Epidermal melanocyte (primary cell): ENCODE data around the gene IGDCC3.
"Not testable (repeated sequence)": the region's sequence is repeated elsewhere in the genome, so short reads cannot be mapped to it uniquely, and the experiment has no call there.

Experiments used
- DNase-seq: peaks from one replicate; pipeline ENCODE4 v3.0.0; 2011; ENCODE audit warnings: low spot score; ENCODE audit not compliant: insufficient read length

Gene IGDCC3

DNA sequence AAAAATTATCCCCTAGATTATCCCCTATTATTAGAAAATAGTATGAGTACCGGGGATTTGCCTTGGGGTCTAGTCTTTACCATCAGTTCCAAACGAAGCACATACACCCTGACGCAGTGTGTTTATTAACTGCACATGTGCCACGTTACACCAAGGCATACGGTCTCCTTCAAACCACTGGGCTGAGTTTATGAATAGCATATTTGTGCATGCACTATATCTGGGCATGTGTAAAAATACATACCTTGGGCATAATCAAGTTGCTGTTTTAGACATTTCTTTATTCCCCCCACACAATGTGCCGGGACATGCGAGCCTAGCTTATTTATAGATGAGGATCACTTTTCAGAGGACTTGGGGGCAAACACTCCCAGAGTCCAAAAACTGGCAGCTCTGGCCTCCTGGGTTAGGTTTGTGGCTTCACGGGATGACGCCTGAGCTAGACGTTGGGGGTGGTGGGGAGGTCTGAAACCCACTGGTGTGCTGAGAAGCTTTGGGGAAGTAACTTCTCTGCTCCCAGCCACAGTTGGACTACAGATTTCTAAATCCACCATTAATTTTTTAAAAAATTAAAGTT is 28.7 kb upstream of the IGDCC3 start:
- peak; percentile 12 for DNase-seq

DNA sequence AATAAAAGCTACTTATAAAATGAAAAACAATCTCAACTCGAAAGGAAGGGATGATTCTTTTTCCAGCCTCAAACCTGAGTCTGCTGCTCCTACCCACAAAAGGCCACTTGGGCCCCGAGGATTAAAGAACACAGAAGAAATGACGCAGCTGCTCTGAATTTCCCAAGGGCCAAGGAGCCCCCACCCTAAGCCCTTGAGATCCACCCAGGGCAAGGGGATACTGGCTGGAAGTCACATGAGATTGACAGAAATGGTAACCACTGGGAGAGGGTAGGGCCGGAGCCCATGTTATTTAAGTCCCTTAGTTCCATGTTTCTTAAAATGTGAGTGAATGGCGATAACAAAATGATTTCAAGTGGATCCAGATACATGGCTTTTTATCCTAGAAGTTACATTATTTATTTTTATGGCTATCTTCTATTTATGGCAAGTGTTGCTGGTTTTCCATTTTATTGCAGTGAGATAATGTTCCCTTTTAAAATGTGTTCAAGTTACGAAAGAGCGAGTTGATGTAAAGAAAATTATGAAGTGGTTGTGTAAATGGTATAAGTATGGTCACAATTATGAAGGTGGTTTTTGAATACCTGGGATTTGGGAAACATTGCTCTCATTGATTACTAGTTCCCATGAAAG is 28.1 kb upstream of the IGDCC3 start:
- DNase-seq, result peak; percentile 6

DNA sequence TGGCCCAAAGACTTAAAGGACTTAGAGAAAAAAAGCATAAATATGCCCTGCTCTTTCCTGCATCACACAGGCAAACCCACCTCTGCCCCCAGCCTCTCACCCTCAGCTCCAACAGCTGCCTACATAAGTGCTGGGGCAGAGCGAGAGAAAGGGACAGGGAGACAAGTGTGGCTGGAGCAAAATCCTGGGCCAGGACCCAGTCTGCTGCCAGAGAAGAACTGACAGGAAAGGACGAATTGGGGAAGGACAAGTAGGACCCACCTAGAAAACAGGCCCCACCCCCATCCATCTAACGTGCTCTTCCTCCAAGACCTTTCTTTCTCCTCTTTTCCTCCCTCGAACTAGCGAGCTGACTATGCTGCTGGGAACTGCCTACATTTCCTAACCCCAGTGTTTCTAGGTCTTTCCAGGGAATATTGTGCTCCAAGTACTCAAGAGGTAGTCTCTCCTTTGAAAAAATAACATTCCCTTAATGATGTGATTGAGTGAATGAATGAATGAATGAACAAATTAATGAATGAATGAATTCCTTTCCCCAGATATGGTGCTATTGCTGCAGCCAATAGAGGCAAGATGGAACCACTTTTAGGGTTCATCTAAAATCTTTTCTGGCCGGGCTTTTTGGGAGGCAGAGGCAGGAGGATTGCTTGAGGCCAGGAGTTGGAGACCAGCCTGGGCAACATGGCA is 26.5 kb upstream of the IGDCC3 start:
- peak; percentile 4 for DNase-seq

DNA sequence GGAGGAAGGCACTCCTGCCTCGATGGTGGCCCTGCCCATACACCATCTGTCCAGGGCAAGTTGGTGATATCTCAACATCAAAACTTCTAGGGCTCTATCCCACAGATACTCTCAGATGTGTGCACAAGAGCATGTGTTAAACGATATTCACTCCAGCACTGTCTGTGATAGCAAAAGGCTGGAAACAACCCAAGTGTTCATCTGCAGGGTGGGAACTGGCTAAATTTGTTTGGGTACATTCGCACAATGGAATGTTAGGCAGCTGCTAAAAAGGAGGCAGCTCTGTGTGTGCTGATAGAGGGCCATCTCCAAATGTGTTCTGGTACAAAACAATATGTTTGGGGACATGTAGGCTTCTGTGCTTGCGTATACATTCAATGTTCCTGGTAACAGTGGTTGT is 25.2 kb upstream of the IGDCC3 start:
- no peak for DNase-seq

DNA sequence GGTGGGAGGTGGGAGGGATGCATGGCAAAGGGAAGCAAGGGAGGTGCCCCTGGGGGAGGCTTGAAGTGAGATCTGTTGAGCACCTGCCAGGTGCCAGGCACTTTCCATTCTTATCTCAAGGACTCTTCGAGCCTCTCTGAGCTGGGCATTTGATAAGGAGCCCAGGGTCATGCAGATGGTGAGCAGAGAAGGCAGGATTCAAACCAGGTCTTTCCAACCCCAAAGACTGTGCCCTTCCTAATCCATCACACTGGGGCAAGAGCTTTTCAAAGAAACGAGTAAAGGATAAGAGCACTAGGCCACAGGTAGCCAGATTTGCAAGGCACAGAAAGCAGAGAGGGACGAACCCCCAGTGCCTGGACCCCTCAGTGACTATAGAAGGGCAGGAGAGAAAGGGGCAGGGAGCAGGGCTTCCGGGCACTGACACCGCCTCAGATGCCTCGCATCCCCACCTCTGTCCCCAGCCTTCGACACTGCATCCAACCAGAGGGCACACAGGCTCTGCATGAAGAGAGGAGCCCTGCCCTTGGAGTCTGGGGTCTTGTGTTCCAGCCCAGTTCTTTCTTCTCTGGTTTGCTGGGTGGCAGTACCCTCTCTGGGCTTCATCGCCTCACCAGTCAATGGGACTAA is 23.9 kb upstream of the IGDCC3 start:
- no peak for DNase-seq

DNA sequence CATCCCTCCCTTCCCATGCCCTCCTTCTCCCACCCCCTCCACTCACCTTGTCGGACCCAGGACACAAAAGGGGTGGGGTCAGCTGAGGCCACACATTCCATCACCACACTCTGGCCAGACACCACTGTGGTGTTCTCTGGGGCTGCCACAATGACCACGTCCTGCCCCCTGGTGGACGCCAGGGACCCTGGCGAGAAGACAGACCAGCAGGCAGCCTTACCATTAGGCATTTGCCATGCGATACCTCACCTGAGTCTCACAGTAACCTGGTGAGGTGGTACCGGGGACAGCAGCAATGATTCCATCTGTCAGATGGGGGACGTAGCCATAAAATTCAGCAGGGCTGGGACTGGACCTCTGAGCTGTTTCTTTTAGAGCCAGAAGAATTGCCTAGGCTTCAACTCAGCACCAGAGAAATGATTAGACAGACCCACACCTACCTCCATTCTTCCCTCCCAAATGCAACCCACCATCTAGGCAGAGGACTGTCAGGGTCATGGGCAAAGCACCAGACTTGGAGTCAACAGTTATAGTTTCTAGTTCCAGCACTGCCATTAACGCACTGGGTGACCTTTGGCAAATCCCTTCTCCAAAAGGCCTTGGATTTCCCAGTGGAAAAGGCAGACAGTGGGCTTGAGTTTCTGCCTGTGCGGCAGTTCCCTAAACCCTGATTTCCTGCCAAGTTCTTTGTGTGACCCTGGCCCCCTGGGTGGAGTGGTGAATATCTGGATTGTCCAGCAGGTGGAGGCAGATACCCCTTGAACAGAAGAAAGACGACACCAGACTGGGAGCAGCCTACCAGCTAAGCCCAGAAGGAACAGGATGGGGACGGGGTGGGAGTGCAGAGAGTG is 23.2 kb upstream of the IGDCC3 start:
- peak; percentile 93 for DNase-seq

DNA sequence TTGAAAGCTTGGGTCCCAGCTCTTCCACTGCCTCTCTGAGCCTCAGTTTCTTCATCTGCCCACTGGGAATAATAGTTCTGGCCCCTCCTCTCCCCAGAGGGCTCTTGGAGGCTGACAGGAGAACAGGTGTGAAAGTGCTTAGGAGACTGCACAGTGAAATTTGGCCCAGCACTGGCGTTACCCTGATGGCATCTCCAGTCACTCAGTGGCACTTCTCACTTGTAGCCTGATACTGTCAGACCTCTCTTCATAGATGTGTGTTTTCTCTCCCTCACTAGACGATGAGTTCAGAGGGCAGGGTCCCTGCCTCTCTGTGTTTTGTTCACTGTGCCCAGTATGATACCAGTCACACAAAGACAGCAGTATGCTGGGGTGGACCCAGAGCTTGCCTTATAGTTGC is 22.2 kb upstream of the IGDCC3 start:
- no peak for DNase-seq

DNA sequence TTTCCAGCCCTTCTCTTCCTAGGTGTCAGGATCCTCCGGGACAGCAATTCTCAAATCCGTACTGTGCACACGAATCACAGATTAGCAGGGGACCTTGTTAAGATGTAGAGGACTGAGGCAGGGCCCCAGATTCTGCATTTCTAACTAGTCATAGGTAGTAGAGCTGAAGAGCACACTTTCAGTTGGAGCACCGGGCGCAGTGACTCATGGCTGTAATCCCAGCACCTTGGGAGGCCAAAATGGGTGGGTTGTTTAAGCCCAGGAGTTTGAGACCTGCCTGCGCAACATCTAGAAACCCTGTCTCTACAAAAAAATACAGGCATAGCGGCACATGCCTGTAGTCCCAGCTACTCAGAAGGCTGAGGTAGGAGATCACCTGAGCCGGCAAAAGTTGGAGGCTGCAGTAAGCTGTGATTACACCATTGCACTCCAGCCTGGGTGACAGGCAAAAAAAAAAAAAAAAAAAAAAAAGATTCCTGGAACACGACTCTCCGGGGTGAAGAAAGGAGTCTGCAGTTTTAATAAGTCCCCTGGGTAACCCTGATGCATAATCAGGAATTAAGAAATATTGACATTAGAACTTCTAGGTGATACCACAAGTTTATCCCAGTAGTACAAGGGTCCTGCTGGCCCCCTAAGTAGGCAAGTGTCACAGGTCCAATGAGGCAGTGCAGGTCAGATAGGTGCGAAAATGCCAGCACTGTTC is 21.4 kb upstream of the IGDCC3 start:
- DNase-seq, result no peak

DNA sequence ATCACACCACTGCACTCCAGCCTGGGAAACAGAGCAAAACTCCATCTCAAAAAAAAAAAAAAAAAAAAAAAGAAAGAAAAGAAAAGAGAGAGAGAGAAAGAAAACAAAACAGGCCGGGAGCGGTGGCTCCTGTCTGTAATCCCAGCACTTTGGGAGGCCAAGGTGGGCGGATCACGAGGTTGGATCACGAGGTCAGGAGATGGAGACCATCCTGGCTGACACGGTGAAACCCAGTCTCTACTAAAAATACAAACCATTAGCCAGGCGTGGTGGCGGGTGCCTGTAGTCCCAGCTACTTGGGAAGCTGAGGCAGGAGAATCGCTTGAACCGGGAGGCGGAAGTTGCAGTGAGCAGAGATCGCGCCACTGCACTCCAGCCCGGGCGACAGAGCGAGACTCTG is 20.7 kb upstream of the IGDCC3 start:
- DNase-seq, result not testable (repeated sequence)

DNA sequence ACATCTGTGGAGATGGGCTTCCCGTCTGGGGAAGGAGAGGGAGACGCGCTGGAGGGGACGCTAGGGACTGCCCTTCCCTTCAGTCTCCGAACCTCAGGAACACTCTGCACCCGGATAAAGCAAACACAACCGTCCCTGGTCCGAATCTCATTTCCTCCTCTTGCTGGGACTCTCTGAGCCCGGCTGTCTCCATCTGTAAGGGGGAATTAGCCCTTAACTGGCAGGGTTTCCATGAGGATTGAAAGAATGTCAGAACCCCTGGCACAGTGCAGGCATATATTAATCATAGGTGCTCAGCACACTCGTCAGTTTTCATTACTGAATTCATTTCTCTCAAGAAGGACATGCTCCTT is 19.1 kb upstream of the IGDCC3 start:
- DNase-seq, result no peak

DNA sequence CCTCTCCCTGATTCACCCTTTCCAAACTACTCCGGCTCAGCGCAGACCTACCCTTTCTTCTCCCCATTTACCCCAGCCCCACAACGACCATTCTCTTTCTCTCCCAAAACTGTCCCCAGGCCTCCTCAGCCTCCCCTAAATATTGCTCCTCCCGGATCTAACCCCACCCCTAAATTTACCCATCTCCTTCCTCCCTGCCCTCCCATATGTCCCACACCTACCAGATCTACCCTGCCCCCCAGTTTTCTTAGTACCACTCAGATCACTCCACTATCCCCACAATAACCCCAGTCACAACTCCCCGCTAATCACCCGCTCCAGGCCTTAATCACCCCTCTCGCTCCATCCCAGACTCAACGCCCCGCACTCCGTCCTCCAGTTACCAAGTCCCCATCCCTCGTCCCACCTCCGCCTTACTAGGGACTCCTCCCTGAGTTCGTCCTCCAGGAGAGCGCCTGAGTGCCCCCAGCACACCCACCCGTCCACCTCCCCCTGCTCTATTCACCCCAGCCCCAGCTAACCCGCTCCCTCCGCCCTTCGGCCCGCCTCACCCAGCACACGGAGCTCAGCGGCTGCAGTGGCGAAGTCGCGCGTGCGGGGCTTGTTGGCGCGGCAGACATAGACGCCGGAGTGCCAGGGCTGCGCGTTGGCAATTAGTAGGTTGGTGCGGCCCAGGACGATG is 18.6 kb upstream of the IGDCC3 start:
- DNase-seq, result no peak

DNA sequence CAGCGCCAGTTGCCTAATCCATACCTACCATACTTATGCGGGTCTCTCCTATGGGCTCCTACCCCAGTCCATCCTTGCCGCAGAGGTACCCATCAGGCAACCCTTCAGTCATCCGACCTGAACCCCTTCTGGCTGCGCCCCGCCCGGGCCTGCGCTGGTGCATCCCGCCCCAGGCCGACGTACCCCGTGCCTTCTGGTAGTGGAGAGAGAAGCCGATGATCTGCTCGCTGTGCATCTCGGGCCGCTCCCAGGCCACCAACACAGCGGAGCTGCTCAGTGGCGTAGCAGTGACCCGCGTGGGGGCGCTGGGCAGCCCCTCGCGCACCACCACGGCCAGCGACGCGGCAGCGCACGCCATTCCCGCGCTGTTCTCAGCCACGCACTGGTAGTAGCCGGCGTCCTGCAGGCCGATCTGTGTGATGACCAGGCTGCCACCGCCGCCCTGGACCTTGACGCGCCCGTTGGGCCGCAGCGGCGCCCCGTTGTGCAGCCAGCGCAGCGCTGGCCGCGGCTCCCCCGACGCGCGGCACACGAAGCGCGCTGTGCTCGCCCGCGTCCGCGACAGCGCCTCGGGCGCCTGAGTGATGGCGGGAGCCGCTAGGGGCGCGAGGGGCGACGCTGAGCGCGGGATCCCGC is 17.9 kb upstream of the IGDCC3 start:
- DNase-seq, result no peak

DNA sequence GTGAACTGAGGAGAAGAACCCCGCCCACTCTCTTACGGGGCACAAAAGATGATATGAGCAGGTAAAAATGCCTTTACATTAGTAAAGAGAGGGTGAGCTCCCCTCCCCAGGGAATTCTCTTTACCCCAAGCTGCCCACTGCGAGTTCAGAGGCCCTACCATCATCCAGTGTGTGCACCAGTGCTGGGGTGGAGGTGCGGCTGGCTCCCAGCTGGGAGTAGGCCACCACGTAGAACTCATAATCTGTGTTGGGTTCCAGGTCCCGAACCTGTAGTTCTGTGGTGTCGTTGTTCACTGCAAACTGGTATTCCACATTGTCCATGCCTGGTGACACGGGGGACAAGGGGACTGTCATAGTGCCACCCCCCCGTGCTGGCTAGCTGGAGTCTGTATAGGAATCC is 17.1 kb upstream of the IGDCC3 start:
- DNase-seq, result no peak

DNA sequence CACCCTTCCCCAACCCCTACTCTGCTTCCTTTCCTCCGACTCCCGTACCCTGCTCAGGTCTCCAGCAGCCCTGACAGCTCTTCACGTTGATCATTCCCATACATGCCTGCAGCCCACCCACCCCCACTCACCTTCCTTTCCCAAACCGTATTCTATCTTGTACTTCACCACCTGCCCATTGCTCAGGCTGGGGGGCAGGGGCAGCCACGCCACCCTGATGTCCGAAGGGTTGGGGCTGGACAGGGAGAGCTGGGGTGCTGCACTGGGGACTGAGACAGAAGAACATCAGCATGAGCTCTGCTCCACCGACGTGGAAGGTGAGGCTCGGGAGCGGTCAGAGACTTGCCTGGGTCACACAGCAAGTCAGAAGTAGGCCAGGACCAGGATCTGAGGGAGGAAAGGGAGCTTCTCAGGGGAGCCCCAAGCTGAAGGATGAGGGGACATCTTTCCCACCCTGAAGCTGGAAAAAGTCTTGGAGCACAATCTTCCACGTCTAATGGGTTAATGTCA is 16.5 kb upstream of the IGDCC3 start:
- DNase-seq, result no peak

DNA sequence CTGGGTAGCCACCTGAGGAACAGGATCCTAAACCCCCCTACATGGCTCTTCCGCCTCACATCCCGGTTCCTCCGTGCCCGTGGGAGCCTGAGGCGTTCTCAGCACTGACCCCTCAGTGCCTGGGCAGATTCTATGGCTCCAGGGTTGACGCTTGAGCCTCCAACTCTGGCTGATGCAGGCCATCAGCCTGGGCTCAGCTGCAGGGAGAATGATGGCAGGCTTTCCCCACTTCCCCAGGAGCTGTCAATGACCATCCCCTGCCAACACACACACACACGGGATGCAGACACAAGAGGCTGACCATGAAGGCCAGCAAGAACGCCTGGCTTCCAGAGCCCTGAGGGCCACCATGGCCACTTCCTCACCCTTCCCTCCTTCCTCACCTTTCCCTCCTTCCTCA is 15.8 kb upstream of the IGDCC3 start:
- DNase-seq, result no peak

DNA sequence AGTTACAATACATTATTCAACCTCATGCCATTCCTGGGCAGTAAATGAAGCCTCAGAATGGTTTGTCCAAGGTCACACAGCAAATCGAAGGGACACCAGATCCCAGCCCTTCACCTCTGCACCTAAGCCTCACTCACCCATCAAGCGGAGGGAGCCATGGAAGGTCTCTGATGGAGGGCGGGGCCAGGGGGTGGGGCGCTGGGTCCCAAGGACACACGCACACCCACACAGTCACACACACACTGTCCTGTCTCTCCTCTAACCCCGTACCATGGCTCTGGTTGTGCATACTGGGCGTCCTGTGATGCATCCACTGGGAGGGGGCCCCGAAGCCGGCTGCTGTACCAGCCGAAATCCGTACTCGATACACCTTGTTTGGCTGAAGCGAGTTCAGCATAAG is 15.3 kb upstream of the IGDCC3 start:
- DNase-seq, result no peak

DNA sequence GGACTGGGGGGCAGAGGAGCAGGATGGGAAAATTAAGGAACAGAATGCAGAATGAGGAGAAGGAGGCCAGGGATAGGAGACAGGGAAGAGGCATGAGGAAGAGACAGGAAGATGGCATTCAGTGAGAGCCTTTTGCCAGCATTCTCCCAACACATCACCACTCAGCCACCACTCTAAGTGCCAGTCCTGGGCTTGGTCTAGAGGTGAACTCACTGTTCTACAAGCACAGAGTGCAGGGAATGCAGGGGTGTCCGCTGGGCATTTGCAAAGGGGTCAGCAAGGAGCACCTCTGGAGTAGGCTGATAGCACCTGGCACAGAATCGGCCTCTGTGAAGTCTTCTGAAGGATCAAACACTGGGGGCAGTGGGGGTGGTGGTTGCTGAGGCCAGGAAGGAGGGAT is 14.6 kb upstream of the IGDCC3 start:
- DNase-seq, result no peak

DNA sequence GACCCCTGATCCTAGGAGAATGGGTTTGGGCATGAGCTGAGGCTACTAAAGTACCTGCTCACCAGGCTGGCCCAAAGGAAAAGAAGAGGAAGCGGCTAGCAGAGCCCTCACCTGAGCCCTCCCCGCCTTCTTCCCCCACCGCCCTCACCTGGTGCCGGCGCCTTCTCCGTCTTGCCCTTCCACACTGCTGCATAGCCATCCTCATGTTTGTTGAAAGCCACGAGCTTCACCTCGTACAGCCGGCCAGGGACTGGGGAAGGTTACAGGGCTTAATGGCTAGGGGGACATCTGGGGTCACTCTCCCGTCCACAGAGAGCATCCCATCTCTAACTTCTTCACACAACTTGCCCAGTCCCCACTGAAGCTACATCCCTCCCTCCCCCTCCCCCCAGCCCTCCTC is 13.9 kb upstream of the IGDCC3 start:
- DNase-seq, result no peak

DNA sequence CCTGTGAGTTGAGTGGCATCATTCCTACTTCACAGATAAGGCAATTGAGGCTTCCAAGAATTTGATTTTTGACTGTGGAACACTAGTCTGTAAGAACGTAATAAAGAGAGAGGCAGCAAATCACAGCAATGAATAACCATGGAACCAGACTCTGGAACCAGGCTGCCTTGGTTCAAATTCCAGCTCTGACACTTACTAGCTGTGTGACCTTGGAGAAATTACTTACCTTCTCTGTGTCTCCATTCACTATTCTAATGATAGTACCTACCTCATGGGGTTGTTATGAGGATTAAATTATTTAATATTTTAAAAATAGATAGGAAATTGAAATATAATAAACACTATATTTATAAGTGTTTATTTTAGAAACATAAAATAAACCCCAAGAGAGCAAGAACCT is 12.6 kb upstream of the IGDCC3 start:
- no peak for DNase-seq

DNA sequence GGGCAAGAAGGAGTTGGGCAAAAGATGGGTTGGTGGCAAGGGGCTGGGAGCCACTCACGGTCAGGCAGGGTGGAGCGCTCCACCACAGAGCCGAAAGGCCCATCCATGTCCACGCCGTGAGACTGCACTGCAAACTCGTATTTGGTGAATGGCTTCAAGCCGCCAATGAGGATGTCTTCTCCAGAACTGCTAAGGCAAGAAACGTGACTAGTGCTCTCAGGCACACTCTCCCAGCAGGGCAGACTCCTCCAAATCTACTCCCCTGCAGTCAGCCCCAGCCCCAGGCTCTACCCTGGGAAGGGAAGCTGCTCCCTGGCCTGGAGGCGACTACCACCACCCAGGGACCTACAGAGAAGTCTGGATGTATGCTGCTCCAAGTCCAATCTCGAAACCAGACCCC is 11.4 kb upstream of the IGDCC3 start:
- no peak for DNase-seq
